K562 (cell line): ENCODE data around the gene GBF1. TPM values are rescaled to one million over a fixed set of nuclear protein-coding genes. Genes with fewer than 3 reads are reported as not detected.
A peak's percentile ranks its signal among the peaks of the same experiment; 100 is the strongest.

Experiments
- BRCA1 ChIP-seq, 2 experiments: fragments of 450-650 bp in 1 of 2; sonication (generic) in 1 of 2; formaldehyde crosslinking in 1 of 2; IDR thresholded peaks; 2 replicates each; pipeline versions ENCODE4 v1.5.0 to v1.6.1; 2017 to 2020; ENCODE audit warnings: mild to moderate bottlenecking in 1 of 2, missing genetic modification reagents in 1 of 2
- BRD9 ChIP-seq: fragments of 450-650 bp; IDR thresholded peaks from 2 replicates; pipeline ENCODE4 v1.6.1; 2018; ENCODE audit warnings: low read depth; ENCODE audit not compliant: partially characterized antibody
- CEBPG ChIP-seq, 3 experiments: fragments of 200-800 bp in 1 of 3; sonication (Bioruptor generic) in 1 of 3; sonication (generic) in 1 of 3; formaldehyde crosslinking in 1 of 3; IDR thresholded peaks in 2 of 3; conservative IDR thresholded peaks in 1 of 3; 2 replicates each; pipeline versions ENCODE4 v1.6.1 to v1.8.0; 2016 to 2022; ENCODE audit warnings: missing compliant biosample characterization in 2 of 3, missing genetic modification characterization in 2 of 3, mild to moderate bottlenecking in 1 of 3, missing genetic modification reagents in 1 of 3
- CHD7 ChIP-seq: fragments of 200-600 bp; sonication (generic); IDR thresholded peaks from one replicate; pipeline ENCODE4 v1.6.1; 2012; ENCODE audit warnings: mild to moderate bottlenecking, low read depth, low read length, inconsistent platforms
- MNT ChIP-seq, 2 experiments: fragments of 450-650 bp; conservative IDR thresholded peaks; 2 replicates each; pipeline ENCODE4 v1.6.1; 2017; ENCODE audit warnings: mild to moderate bottlenecking in 2 of 2, moderate library complexity in 2 of 2
- NFRKB ChIP-seq: fragments of 450-650 bp; IDR thresholded peaks from 2 replicates; pipeline ENCODE4 v1.6.1; 2016; ENCODE audit warnings: low read depth
- TBP ChIP-seq: optimal IDR thresholded peaks from 2 replicates; pipeline ENCODE3; 2011; ENCODE audit warnings: low read depth, low read length, improper control_type of control experiment
- TFAM ChIP-seq: fragments of 250-450 bp; sonication (Bioruptor Pico); conservative IDR thresholded peaks from 2 replicates; pipeline ENCODE4 v1.5.0; 2021; ENCODE audit warnings: mild to moderate bottlenecking, moderate library complexity
- ZBTB5 ChIP-seq: fragments of 450-650 bp; IDR thresholded peaks from 2 replicates; pipeline ENCODE4 v1.6.1; 2017; ENCODE audit warnings: antibody characterized with exemption
- ZNF232 ChIP-seq: sonication (generic); formaldehyde crosslinking; IDR thresholded peaks from 2 replicates; pipeline ENCODE4 v1.8.0; 2022; ENCODE audit warnings: mild to moderate bottlenecking, missing genetic modification reagents
- polyA plus RNA-seq, 8 experiments: library from polyadenylated mRNA; depleted of rRNA in 4 of 8; stranded (reverse) in 5 of 8; unstranded in 3 of 8; fragments of >200 nt; fragmentation: Nextera tagmentation in 2 of 8; fragmentation: Illumina TruSeq in 1 of 8; extraction: Ambion mirVana in 2 of 8; extraction: Trizol in 1 of 8; gene quantifications; 2 replicates each; pipeline versions ENCODE4 v1.2.1 to v1.2.3, GENCODE V29; 2011 to 2014; ENCODE audit warnings: inconsistent platforms in 1 of 8, missing spikeins in 1 of 8
- total RNA-seq, 7 experiments: library from RNA; depleted of rRNA in 6 of 7; stranded (reverse); fragments of >200 nt in 6 of 7; fragmentation: Illumina TruSeq in 2 of 7; extraction: Trizol in 2 of 7; gene quantifications; 2 replicates each; pipeline versions ENCODE4 v1.2.1 to v1.2.3, GENCODE V29; 2011 to 2021; ENCODE audit warnings: low replicate concordance in 1 of 7

The GBF1 gene
- total and polyA plus RNA-seq, 9 of the 15 experiments (the other 6 are each of a cell fraction or from before 2014, with no cell fraction given), result 0.69 to 28.0 (median 10.3) TPM

GRCh38 chr10:102399217-102400021 is 154.1 kb downstream of the GBF1 start (continued):
- no peak for TF ChIP-seq CHD7
- no peak for TF ChIP-seq BRD9
- TF ChIP-seq CEBPG (CRISPR knock-in tag; IDR thresholded peaks at IDR 0.05), result no peak
- TF ChIP-seq CEBPG (tag; conservative IDR thresholded peaks at IDR 0.05 in 1 of 2, IDR thresholded peaks at IDR 0.05 in 1 of 2), result no peak
- TF ChIP-seq ZBTB5, result no peak
- TF ChIP-seq TFAM (CRISPR knock-in tag), result no peak
- TF ChIP-seq NFRKB, result no peak
- no peak for TF ChIP-seq TBP
- TF ChIP-seq BRCA1 (IDR thresholded peaks at IDR 0.05), result no peak
- no peak for TF ChIP-seq BRCA1 (CRISPR knock-in tag; IDR thresholded peaks at IDR 0.05)
- peak; percentile 54 to 80; a peak in 3 of 4 replicates for TF ChIP-seq MNT (conservative IDR thresholded peaks at IDR 0.05)
- no peak for TF ChIP-seq ZNF232 (CRISPR knock-in tag)
